RWPE2 (cell line): ENCODE measurements around the gene S1PR4.
"Not testable (repeated sequence)": the region's sequence is repeated elsewhere in the genome, so short reads cannot be mapped to it uniquely, and the experiment has no call there.

ENCODE experiments used
- ATAC-seq: fragments of 200-7000 bp; cut with Tn5 transposase; 3 replicates; pipeline ENCODE4 v1.9.1; 2021; ENCODE audit warnings: low read depth
- DNase-seq: peaks from one replicate; pipeline ENCODE4 v3.0.0-alpha.2; 2020; ENCODE audit warnings: low spot score
- H3K27ac ChIP-seq: fragments of 450-650 bp; 2 replicates; pipeline ENCODE4 v1.5.1; 2017; ENCODE audit warnings: mild to moderate bottlenecking; ENCODE audit not compliant: poor library complexity, severe bottlenecking
- H3K27me3 ChIP-seq: fragments of 250-450 bp; sonication (Bioruptor Pico); 2 replicates; pipeline ENCODE4 v1.5.1; 2021; ENCODE audit warnings: mild to moderate bottlenecking, moderate library complexity; ENCODE audit not compliant: insufficient read depth, poor library complexity, severe bottlenecking
- H3K36me3 ChIP-seq: fragments of 250-450 bp; sonication (Bioruptor Pico); 2 replicates; pipeline ENCODE4 v1.5.1; 2020; ENCODE audit warnings: low read depth, mild to moderate bottlenecking, moderate library complexity
- H3K4me1 ChIP-seq: fragments of 250-450 bp; sonication (Bioruptor Pico); 2 replicates; pipeline ENCODE4 v1.5.1; 2021; ENCODE audit warnings: mild to moderate bottlenecking, moderate library complexity; ENCODE audit not compliant: insufficient read depth, poor library complexity, severe bottlenecking
- H3K4me3 ChIP-seq: fragments of 250-450 bp; sonication (Bioruptor Pico); 2 replicates; pipeline ENCODE4 v1.5.1; 2021; ENCODE audit warnings: mild to moderate bottlenecking, moderate library complexity; ENCODE audit not compliant: severe bottlenecking
- H3K9me3 ChIP-seq: fragments of 250-450 bp; sonication (Bioruptor Pico); 2 replicates; pipeline ENCODE4 v1.5.1; 2021; ENCODE audit warnings: mild to moderate bottlenecking, moderate library complexity; ENCODE audit not compliant: severe bottlenecking
- TF ChIP-seq, protein P1 (sequence below): fragments of 450-650 bp; IDR thresholded peaks from one replicate; pipeline ENCODE4 v1.5.1; 2017; ENCODE audit warnings: mild to moderate bottlenecking, moderate library complexity; ENCODE audit not compliant: poor library complexity, severe bottlenecking

S1PR4 gene

DNA sequence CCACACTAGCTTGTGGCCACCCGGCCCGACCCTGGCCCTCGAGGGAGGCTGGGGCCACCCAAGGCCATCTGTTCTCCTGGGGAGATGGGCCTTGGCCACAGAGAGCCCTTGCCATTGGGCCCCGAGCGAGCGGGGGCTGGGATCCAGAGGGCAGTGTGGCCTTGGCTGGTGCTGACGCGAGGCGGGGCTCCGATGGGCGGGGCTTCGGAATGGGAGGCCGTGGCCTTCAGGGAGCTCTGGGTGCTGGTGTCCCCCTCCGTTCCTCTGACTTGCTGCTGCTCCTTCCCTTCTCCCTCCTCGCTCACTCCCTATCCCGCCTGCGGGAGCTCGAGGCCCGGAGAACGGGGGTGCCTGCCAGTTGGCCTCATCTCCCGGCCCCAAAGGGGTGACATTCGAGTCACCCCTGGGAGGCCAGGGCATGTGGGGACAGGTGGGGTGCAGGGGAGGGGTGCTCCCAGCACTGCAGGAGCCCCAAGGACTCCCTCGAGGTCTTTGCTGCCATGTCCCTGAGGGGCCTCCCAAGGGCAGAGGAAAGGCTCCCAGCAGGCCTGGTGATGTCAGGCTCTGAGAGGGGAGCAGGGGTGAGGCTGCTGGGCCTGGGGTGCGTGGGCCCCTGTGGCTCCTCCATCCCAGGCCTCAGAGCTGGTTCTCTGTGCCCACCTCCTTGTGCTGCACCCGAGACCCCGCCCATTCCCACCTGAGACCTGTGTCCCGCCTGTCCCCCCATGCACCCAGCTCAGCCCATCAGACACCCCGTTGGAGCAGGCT, 11.3 kb downstream of the S1PR4 start:
- Histone ChIP-seq H3K4me1 (peaks cover 4% of the 10 kb centered on the region), H3K36me3 (peaks cover 32% of the 10 kb centered on the region)
- no peak for DNase-seq

DNA sequence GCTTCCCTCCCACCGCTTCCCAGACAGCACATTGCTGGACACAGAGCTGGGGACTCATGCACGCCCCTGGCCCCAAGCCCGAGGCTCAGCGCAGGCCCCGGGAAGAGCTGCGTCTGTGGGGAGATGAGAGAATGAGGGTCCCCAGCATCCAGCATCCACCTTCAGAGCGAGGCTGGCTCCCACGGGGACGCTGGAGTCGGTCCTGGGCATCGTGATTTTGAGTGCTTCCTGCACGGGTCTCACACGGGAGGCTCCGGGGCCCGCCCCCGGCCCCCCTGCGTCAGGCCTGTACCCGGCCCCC, 11.9 kb downstream of the S1PR4 start:
- Histone ChIP-seq H3K4me3 (no peak overlapping the region), H3K27ac (no peak overlapping the region), H3K4me1 (peaks cover 4% of the 10 kb centered on the region), H3K27me3 (no peaks in the 10 kb centered on the region), H3K9me3 (no peaks in the 10 kb centered on the region), H3K36me3 (peaks cover 32% of the 10 kb centered on the region)
- TF ChIP-seq, protein P1, sequence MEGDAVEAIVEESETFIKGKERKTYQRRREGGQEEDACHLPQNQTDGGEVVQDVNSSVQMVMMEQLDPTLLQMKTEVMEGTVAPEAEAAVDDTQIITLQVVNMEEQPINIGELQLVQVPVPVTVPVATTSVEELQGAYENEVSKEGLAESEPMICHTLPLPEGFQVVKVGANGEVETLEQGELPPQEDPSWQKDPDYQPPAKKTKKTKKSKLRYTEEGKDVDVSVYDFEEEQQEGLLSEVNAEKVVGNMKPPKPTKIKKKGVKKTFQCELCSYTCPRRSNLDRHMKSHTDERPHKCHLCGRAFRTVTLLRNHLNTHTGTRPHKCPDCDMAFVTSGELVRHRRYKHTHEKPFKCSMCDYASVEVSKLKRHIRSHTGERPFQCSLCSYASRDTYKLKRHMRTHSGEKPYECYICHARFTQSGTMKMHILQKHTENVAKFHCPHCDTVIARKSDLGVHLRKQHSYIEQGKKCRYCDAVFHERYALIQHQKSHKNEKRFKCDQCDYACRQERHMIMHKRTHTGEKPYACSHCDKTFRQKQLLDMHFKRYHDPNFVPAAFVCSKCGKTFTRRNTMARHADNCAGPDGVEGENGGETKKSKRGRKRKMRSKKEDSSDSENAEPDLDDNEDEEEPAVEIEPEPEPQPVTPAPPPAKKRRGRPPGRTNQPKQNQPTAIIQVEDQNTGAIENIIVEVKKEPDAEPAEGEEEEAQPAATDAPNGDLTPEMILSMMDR, result no peak
- no peak for DNase-seq
- no peak for ATAC-seq

More for the DNA sequence above, 11.3 kb downstream of the S1PR4 start:
- H3K9me3 ChIP-seq, result no peaks in the 10 kb centered on the region
- H3K4me3 ChIP-seq, result no peak overlapping the region
- TF ChIP-seq, protein P1, result no peak
- no peak overlapping the region for H3K27ac ChIP-seq
- no peaks in the 10 kb centered on the region for H3K27me3 ChIP-seq
- no peak for ATAC-seq

DNA sequence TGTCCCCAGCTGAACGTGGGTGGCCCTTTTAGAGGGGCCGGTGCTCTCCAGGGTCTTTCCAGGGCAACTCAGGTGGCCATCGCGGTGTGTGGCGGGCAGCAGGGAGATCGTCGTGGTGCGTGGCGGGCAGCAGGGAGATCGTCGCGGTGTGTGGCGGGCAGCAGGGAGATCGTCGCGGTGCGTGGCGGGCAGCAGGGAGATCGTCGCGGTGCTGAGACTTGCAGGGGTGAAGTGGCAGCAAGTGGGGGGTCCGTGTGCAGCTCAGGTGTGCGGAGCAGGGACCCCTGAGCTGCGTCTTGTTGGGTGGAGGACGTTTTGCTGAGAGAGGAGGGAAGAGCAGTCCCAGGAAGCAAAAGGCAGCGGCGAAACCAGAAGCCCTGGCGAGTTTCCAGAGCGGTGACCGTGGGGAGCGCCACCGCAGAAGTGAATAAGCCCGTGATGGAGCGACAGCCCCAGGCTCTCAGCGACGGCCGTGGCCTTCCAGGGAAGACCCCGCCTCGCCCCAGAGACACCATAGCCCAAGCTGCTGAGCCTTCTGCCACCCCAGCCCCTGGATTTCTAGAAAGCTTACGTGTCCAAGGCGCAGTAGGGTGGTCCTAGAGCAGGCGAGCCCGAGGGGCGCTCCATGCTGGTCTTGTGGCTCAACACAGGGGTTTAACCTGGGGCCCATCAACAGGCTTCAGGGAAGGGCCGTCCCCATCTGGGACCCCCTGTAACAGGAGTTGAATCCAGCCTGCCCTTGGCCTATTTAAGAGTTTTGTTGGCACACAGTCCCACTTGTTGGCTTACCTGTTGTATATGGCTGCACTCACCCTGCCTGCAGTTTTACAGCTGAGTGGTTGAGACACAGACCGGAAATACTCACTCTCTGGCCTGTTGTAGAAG, 12.6 kb downstream of the S1PR4 start:
- ATAC-seq (no peak), DNase-seq (no peak)
- H3K9me3 ChIP-seq, result no peaks in the 10 kb centered on the region
- H3K36me3 ChIP-seq, result peaks cover 32% of the 10 kb centered on the region
- H3K4me3 ChIP-seq, result no peak overlapping the region
- peaks cover 4% of the 10 kb centered on the region for H3K4me1 ChIP-seq
- H3K27me3 ChIP-seq, result no peaks in the 10 kb centered on the region
- H3K27ac ChIP-seq, result no peak overlapping the region
- TF ChIP-seq, protein P1, result no peak

DNA sequence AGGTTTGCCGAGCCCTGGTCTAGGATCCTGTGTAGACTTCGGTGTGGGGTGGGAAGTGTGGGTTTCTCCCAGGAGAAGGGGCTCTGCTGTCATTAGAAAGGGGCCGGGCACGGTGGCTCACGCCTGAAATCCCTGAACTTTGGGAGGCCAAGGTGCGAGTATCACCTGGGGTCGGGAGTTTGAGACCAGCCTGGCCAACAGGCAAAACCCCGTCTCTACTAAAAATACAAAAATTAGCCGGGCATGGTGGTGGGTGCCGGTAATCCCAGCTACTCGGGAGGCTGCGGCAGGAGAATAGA, 13.2 kb downstream of the S1PR4 start:
- not testable (repeated sequence) for ATAC-seq, H3K9me3 ChIP-seq, H3K27ac ChIP-seq, H3K4me1 ChIP-seq, DNase-seq, H3K27me3 ChIP-seq, H3K4me3 ChIP-seq
- peaks cover 32% of the 10 kb centered on the region for H3K36me3 ChIP-seq

DNA sequence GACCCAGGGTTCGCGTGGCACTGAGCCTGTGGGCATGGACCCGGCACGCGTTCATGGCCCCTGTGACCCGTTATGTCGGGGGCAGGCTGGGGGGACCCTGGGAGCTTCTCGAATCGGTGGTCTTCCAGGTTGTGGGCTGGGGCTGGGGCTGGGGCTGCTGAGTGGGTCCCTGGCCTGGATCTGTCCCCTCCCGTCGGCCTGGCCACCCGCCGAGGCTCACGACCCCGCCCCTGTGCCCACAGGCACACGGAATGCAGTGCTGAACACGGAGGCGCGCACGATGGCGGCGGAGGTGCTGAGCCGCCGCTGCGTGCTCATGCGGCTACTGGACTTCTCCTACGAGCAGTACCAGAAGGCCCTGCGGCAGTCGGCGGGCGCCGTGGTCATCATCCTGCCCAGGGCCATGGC, 13.7 kb downstream of the S1PR4 start:
- H3K36me3 ChIP-seq, result peaks cover 32% of the 10 kb centered on the region
- no peak for ATAC-seq
- H3K9me3 ChIP-seq, result no peaks in the 10 kb centered on the region
- peak; percentile 58 for DNase-seq
- H3K4me3 ChIP-seq, result no peak overlapping the region
- TF ChIP-seq, protein P1, result no peak
- no peak overlapping the region for H3K27ac ChIP-seq
- H3K4me1 ChIP-seq, result peaks cover 1% of the 10 kb centered on the region
- H3K27me3 ChIP-seq, result no peaks in the 10 kb centered on the region
